ENCODE data around the gene ABCD1.
A peak's percentile ranks its signal among the peaks of the same experiment; 100 is the strongest.

The ABCD1 gene

DNA sequence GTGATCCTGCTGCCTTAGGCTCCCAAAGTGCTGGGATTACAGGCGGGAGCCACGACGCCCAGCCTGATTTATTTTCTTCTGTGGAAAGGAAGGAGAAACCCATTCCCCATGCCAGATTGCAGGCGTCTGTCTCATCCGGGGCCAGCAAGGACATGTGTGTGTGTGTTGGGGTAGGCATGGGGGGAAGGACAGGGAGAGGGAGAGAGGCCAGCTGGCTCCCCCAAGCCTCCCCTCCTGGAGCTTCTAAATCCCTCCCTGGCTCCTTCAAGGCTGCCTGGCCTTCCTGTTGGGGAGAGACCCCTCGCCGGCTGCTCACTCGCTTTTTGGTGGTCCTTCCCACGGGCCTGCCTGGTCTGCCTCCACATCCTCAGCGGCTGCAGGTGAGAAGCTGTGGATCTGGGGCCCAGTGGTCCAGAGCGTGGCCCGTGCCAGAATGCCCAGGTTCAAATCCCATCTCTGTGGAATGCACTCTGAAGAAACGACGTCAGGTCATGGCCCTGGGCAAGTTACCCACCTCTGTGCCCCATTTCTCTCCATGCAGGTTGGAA, 38.0 kb downstream of the ABCD1 start:
- peak; percentile 26 for DNase-seq (ENCODE audit: low spot score)

DNA sequence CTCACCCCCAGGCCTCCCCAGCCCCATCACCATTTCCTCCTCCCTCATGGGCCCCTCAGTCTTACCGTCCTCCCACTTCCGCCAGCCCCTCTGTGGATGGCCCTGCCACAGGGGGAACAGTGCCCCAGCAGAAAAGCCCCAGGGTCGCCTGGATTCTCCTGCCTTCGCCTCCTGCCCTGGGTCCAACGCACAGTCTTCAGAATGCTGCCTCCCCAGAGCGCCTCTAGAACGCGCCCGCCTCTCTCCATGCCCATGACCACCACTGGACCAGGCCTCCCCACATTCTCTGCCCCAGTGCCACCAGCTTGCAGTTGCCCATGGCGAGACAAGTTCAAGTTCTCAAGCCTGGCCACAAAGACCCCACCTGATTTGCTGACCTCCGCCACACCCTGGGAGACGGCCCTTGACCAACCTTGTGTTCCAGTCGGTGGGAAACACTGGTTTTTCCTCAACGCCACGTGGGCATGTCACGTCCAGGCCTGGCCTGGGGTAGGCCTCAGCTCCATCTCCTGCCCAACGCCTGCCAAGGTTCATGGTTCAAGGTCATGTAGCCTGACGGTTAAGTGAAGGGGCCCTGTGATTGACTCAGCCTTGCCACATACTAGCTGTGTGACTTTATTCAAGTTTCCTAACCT, 38.8 kb downstream of the ABCD1 start:
- DNase-seq (ENCODE audit: low spot score): peak; percentile 17

GRCh38 chrX:153763989-153764755, 39.5 kb downstream of the ABCD1 start, which contains the start of gene PLXNB3:
PLXNB3 (plus strand) TSS chrX:153764249; CDS start chrX:153765536, 1,287 bp downstream.
- peak; percentile 63 for DNase-seq (ENCODE audit: low spot score)

GRCh38 chrX:153764786-153765137, 40.1 kb downstream of the ABCD1 start:
- peak; percentile 63 for DNase-seq (ENCODE audit: low spot score)

DNA sequence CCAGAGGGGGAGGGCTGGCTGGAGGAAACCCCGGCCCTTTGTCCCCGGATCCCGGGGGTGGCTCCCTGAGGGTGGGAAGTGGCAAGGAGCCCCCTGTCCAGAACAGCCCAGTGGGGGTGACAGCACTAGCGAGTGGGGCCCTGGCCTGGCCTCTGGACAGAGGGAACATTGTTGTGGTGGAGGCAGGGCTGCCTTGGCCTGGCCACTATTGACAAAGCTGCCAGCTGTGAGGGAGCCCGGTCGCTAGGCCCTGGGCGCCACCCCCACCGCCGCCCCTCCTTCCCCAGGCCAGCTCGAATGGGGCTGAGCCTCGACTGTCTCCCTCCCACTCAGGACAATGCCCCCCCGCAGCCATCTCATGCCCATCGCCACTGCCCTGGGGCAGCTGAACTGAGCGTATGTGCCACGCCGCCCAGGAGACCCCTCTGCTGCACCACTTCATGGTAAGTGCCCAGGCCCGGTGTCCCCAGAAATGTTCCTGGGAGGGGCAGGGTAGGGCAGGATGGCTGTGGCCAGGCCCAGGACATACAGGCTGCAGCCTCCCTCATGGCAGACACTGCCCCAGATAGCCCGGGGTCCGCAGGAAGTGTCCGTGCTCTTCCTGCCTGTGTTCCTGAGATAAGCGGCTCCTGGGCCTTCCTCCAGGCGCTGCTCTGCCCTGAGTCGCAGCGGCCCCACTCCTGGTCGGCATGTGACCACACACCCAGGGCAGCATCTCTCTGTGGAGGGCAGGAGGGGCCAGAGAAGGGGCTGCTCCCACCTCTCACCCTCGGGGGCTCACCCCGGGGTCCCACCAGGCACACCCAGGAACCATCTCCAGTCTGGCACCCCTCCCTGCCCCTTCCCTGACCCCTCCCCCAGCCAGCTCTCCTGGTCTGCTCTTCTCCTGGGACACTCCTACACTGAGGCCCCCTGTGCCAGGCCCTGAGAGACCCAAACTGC, 40.8 kb downstream of the ABCD1 start:
- peak; percentile 60 for DNase-seq (ENCODE audit: low spot score)

GRCh38 chrX:153766098-153766817, 41.6 kb downstream of the ABCD1 start:
- peak; percentile 64 for DNase-seq (ENCODE audit: low spot score)

DNA sequence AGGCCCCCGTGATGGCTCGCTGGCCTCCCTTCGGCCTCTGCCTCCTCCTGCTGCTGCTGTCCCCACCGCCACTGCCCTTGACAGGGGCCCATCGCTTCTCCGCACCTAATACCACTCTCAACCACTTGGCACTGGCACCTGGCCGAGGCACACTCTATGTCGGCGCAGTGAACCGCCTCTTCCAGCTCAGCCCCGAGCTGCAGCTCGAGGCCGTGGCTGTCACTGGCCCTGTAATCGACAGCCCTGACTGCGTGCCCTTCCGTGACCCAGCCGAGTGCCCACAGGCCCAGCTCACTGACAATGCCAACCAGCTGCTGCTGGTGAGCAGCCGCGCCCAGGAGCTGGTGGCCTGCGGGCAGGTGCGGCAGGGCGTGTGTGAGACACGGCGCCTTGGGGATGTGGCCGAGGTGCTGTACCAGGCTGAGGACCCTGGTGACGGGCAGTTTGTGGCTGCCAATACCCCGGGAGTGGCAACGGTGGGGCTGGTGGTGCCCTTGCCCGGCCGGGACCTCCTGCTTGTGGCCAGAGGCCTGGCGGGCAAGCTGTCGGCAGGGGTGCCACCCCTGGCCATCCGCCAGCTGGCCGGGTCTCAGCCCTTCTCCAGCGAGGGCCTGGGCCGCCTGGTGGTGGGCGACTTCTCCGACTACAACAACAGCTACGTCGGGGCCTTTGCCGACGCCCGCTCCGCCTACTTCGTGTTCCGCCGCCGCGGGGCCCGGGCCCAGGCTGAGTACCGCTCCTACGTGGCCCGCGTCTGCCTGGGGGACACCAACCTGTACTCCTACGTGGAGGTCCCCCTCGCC, 42.4 kb downstream of the ABCD1 start:
- peak; percentile 28 for DNase-seq (ENCODE audit: low spot score)

DNA sequence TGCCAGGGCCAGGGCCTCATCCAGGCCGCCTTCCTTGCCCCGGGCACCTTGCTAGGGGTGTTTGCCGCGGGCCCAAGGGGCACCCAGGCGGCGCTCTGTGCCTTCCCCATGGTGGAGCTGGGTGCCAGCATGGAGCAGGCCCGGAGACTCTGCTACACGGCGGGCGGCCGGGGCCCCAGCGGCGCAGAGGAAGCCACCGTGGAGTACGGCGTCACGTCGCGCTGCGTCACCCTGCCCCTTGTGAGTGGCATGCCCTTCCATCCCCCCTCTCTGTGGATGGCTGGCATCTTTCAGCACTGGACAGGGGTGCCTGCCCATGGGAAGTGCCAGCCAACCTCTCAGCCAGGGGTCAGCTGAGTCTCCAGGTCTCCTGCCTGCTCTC, 43.0 kb downstream of the ABCD1 start:
- no peak for DNase-seq (ENCODE audit: low spot score)

- DNase-seq (ENCODE audit: low spot score): peak; percentile 20
Measured at GRCh38 chrX:153768311-153769157, 43.9 kb downstream of the ABCD1 start.

- peak; percentile 31 for DNase-seq (ENCODE audit: low spot score)
Measured at GRCh38 chrX:153769158-153769864, 44.7 kb downstream of the ABCD1 start.

GRCh38 chrX:153769865-153770600, 45.4 kb downstream of the ABCD1 start:
- DNase-seq (ENCODE audit: low spot score): peak; percentile 28

DNA sequence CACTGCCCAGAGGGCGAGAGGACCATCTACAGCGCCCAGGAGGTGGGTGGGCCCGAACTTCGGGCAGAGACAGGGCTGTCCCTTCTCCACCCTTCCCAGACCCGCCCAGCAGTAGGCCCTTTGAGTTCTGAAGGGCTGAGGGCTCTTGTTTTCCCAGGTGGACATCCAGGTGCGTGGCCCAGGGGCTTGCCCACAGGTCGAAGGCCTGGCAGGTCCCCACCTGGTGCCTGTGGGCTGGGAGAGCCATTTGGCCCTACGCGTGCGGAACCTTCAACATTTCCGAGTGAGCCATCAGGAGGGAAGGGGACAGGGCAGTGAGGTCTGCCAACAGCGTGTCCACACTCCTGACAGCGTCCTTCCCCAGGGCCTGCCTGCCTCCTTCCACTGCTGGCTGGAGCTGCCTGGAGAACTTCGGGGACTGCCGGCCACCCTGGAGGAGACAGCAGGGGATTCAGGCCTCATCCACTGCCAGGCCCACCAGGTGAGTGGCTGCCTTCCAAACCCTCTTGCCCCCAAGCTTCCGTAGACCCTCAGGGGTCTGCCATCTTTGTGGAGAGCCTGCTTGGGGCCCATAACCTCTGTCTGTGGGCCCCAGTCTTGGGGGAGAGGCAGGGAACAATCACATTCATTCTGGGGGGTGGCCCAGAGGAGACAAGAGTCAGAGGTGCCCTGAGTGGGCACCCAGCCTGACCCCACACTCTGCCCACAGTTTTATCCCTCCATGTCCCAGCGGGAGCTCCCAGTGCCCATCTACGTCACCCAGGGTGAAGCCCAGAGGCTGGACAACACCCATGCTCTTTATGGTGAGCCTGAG, 46.2 kb downstream of the ABCD1 start:
- peak; percentile 30 for DNase-seq (ENCODE audit: low spot score)

DNA sequence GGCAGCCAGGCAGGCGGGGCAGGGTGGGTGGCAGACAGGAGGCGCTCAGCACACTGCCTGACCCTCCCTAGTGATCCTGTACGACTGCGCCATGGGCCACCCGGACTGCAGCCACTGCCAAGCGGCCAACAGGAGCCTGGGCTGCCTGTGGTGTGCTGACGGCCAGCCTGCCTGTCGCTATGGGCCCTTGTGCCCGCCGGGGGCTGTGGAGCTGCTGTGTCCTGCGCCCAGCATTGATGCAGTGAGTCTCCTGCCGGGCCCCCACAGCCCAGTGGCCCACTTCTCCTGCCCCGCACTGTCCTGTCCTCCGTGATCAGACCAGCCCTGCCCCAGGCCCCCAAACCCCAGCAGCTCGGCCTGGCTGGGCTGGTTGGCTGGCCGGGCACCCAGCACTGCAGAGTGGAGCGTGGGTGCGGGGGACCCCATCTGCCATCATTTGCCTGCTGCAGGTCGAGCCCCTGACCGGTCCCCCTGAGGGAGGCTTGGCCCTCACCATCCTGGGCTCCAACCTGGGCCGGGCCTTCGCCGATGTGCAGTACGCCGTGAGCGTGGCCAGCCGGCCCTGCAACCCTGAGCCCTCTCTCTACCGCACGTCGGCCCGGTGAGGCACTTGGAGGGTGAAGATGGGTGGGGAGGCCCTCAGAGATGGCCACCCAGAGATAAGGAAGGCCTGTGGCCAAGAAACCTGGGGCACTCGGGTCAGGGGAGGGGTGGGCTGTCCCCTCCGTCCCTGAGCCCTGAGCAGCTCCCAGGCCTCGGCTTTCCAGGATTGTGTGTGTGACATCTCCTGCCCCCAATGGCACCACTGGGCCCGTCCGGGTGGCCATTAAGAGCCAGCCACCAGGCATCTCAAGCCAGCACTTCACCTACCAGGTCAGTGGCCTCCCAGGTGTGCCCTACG, 47.0 kb downstream of the ABCD1 start:
- peak; percentile 50 for DNase-seq (ENCODE audit: low spot score)

DNA sequence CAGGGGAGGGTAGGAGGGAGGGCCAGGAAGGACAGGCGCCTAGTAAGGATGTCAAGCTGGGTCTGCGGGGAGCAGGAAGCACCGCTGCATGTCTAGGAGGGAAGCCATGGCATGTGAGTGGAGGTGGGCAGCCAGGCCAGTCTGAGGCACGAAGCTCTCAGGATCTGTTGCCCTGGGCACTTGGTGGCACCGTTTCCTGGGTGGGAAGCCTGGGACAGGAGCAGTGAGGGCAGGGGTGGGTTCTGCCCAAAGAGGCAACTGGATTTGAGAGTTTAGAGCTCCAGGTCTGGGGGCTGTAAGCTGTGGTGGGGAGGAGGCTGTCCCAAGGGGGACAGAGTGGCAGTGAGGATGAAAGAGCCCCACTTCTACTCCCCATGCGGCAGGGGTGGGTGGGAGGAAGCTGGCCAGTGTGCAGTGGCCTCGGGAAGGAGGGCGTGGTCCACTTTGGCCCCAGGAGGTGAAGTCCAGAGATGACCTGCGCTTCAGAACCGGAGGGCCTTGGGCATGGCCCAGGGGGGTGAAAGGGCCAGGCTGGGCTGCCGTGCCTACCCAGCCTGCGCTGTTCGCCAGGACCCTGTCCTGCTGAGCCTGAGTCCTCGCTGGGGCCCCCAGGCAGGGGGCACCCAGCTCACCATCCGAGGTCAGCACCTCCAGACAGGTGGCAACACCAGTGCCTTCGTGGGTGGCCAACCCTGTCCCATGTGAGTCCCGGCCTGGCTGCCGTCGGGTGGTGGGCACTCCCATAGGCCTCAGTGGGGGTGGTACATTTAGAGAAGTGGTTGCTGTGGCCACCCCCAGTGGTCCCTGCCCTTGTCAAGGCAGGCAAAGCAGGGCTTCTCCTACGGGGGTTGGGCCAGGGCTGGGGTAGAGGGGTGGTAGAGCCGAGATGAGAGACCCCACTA, 47.9 kb downstream of the ABCD1 start:
- DNase-seq (ENCODE audit: low spot score): peak; percentile 6

DNA sequence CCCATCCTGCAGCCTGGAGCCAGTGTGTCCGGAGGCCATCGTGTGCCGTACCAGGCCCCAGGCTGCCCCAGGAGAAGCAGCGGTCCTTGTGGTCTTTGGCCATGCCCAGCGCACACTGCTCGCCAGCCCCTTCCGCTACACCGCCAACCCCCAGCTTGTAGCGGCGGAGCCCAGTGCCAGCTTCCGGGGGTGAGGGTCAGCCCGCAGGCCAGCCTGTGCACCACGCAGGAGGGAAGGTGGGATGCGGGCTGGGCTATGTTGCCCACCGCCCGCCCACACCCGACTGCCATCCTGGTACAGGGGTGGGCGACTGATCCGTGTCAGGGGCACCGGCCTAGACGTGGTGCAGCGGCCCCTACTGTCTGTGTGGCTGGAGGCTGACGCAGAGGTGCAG, 48.6 kb downstream of the ABCD1 start:
- DNase-seq (ENCODE audit: low spot score): no peak

Data from left forelimb (tissue), 1 donor.